Right lobe of liver (tissue), 6 donors: Measurements from ENCODE around the gene POLR1C. TPM values are rescaled to one million over a fixed set of nuclear protein-coding genes. Genes with fewer than 3 reads are reported as not detected.
A peak's percentile ranks its signal among the peaks of the same experiment; 100 is the strongest.

Source experiments
- ATAC-seq, 4 donors: fragments of 200-7000 bp; cut with Tn5 transposase; one replicate each; pipeline ENCODE4 v1.9.1; 2020; ENCODE audit warnings: mild to moderate bottlenecking in 4 of 4, moderate library complexity in 4 of 4
- DNase-seq, 3 donors: peaks; one replicate each; pipeline ENCODE4 v3.0.0-alpha.2; 2020
- H3K27ac ChIP-seq, 3 donors: fragments of 200-600 bp; one replicate each; pipeline ENCODE4 v1.8.0; 2022
- H3K27me3 ChIP-seq, 2 donors: fragments of 200-600 bp; one replicate each; pipeline ENCODE4 v1.8.0; 2022
- H3K36me3 ChIP-seq, 4 donors: fragments of 200-600 bp; sonication (generic) in 1 of 4; one replicate each; pipeline versions ENCODE4 v1.5.1 to v1.8.0; 2017 to 2022; ENCODE audit warnings: control low read depth in 1 of 4
- H3K4me1 ChIP-seq, 4 donors: fragments of 200-600 bp; sonication (generic) in 1 of 4; one replicate each; pipeline versions ENCODE4 v1.5.1 to v1.8.0; 2017 to 2022; ENCODE audit warnings: control low read depth in 1 of 4
- H3K4me3 ChIP-seq, 3 donors: fragments of 200-600 bp; one replicate each; pipeline ENCODE4 v1.8.0; 2022
- H3K9me3 ChIP-seq, 4 donors: fragments of 200-600 bp; sonication (generic) in 1 of 4; one replicate each; pipeline versions ENCODE4 v1.5.1 to v1.8.0; 2017 to 2022; ENCODE audit warnings: control low read depth in 1 of 4
- CTCF ChIP-seq, 4 donors: fragments of 200-600 bp in 3 of 4; fragments of 450-650 bp in 1 of 4; IDR thresholded peaks; one replicate each; pipeline versions ENCODE4 v1.5.1 to v1.8.0; 2016 to 2022; ENCODE audit warnings: antibody characterized with exemption in 4 of 4, mild to moderate bottlenecking in 2 of 4
- POLR2A ChIP-seq: fragments of 450-650 bp; IDR thresholded peaks from one replicate; pipeline ENCODE4 v1.6.1; 2017; ENCODE audit warnings: antibody characterized with exemption, mild to moderate bottlenecking
- WGBS: methylation state at CpG from one replicate; pipeline ENCODE4 v1.1.6; 2018; ENCODE audit warnings: low coverage, low lambda C conversion rate; ENCODE audit not compliant: insufficient coverage; ENCODE audit errors: missing lambda C conversion rate; 5-methylcytosine and 5-hydroxymethylcytosine counted together
- intact Hi-C, 2 donors: fragments of 100-400 bp; cut with DNase I; formaldehyde crosslinking; loops; one replicate each; pipeline versions ENCODE4 v1.11.2 to v1.14.1; 2022
- total RNA-seq, 6 experiments: library from RNA; depleted of rRNA in 2 of 6; stranded (reverse); fragments of >200 nt in 2 of 6; fragmentation: NEBNext Ultra II Directional in 3 of 6; extraction: Animal tissue kit (Norgen Biotek cat#: 25700) in 3 of 6; gene quantifications; one replicate each; pipeline versions ENCODE4 v1.1.0 to v1.2.4, GENCODE V29; 2016 to 2023
- donor health status: DM: no; HTN: yes; CAD: no.
- donor health status: DM: no; HTN: no; CAD: no.
- donor health status: DM: no; HTN: no; CAD: no.
- donor health status: DM: no; HTN: yes; CAD: no.
- donor health status: DM: no; HTN: yes; CAD: no.

The POLR1C gene
- total RNA-seq, 6 experiments from 2014 or later: 12.2 to 17.7 (median 14.1) TPM

GRCh38 chr6:43481075-43481474 lies 35.8 kb upstream of the POLR1C start:
- Histone ChIP-seq H3K9me3 (no peaks in the 10 kb centered on the region), H3K4me1 (peaks cover 0 to 30% (median 6%) of the 10 kb centered on the region in 4 donors), H3K27ac (no peak overlapping the region), H3K27me3 (no peaks in the 10 kb centered on the region), H3K4me3 (no peak overlapping the region), H3K36me3 (no peaks in the 10 kb centered on the region)
- DNase-seq: no peak
- ATAC-seq: no peak
- intact Hi-C loops: no loop called here
- 78% methylated on average over 2 of the region's 2 CpGs for WGBS
- TF ChIP-seq POLR2A (no peak), CTCF (IDR thresholded peaks at IDR 0.05) (no peak)

GRCh38 chr6:43481591-43482236 lies 35.2 kb upstream of the POLR1C start:
- no peak for DNase-seq
- no peak overlapping the region for H3K27ac ChIP-seq
- no peaks in the 10 kb centered on the region for H3K27me3 ChIP-seq
- no peak for TF ChIP-seq POLR2A
- TF ChIP-seq CTCF (IDR thresholded peaks at IDR 0.05): no peak
- no peak overlapping the region for H3K4me3 ChIP-seq
- no peaks in the 10 kb centered on the region for H3K9me3 ChIP-seq
- 40% methylated on average over 11 of the region's 11 CpGs for WGBS
- intact Hi-C loops: no loop called here
- peaks cover 0 to 30% (median 6%) of the 10 kb centered on the region in 4 donors for H3K4me1 ChIP-seq
- peak in 3 of 4 donors; percentile 19 to 35 (median 30) for ATAC-seq
- H3K36me3 ChIP-seq: no peaks in the 10 kb centered on the region

- TF ChIP-seq CTCF (IDR thresholded peaks at IDR 0.05) (no peak), POLR2A (no peak)
- no peaks in the 10 kb centered on the region for H3K27me3 ChIP-seq
- no peak overlapping the region for H3K4me3 ChIP-seq
- H3K27ac ChIP-seq: no peak overlapping the region
- no peak for DNase-seq
- peaks cover 0 to 5% (median 2%) of the 10 kb centered on the region in 4 donors for H3K4me1 ChIP-seq
- WGBS: 81% methylated on average over 4 of the region's 4 CpGs
- intact Hi-C loops: loop anchor here in 1 of 2 donors (5.0 kb wide), 1 partner anchor 86 kb away; no protein-coding TSS in a partner anchor
- no peak for ATAC-seq
- H3K9me3 ChIP-seq: no peaks in the 10 kb centered on the region
- H3K36me3 ChIP-seq: no peaks in the 10 kb centered on the region
These were observed 28.1 kb upstream of the POLR1C start for GRCh38 chr6:43488667-43489276.

- 75% methylated on average over 2 of the region's 12 CpGs for WGBS
- no peak for TF ChIP-seq CTCF (IDR thresholded peaks at IDR 0.05)
- no peak for TF ChIP-seq POLR2A
These were observed 27.4 kb upstream of the POLR1C start for GRCh38 chr6:43489277-43490072.

More at GRCh38 chr6:43489277-43490072, 27.4 kb upstream of the POLR1C start:
- ATAC-seq (no peak), DNase-seq (no peak)
- H3K4me3 ChIP-seq: no peak overlapping the region
- peaks cover 0 to 10% (median 4%) of the 10 kb centered on the region in 4 donors for H3K4me1 ChIP-seq
- H3K36me3 ChIP-seq: no peaks in the 10 kb centered on the region
- H3K27me3 ChIP-seq: no peaks in the 10 kb centered on the region
- intact Hi-C loops: loop anchor here in 1 of 2 donors (5.0 kb wide), 1 partner anchor 87 kb away; no protein-coding TSS in a partner anchor
- no peaks in the 10 kb centered on the region for H3K9me3 ChIP-seq
- H3K27ac ChIP-seq: no peak overlapping the region
